DOHH2 (cell line): ENCODE results near the gene SLC35G3.

Experiments used
- H3F3A ChIP-seq: fragments of 200-600 bp; sonication (generic), shearing (Covaris generic); 2 replicates; pipeline ENCODE4 v1.6.0; 2016; ENCODE audit warnings: antibody characterized with exemption, mild to moderate bottlenecking; ENCODE audit not compliant: control insufficient read depth, insufficient read depth
- H3K27ac ChIP-seq: fragments of 200-600 bp; sonication (generic); 2 replicates; pipeline ENCODE4 v1.5.1; 2014; ENCODE audit warnings: low read depth, mild to moderate bottlenecking, low read length, moderate library complexity
- H3K27me3 ChIP-seq: fragments of 200-600 bp; sonication (generic); 2 replicates; pipeline ENCODE4 v1.6.1; 2014; ENCODE audit warnings: mild to moderate bottlenecking, low read length, mixed read lengths; ENCODE audit not compliant: control insufficient read depth
- H3K36me3 ChIP-seq: fragments of 200-600 bp; sonication (generic); 2 replicates; pipeline ENCODE4 v1.6.1; 2014; ENCODE audit warnings: mild to moderate bottlenecking, low read length, moderate library complexity, mixed read lengths; ENCODE audit not compliant: control insufficient read depth
- H3K4me1 ChIP-seq: fragments of 200-600 bp; sonication (generic); 2 replicates; pipeline ENCODE4 v1.6.1; 2014; ENCODE audit warnings: mild to moderate bottlenecking, low read length, mixed read lengths; ENCODE audit not compliant: control insufficient read depth
- H3K4me2 ChIP-seq: fragments of 200-600 bp; sonication (generic); 2 replicates; pipeline ENCODE4 v1.6.0; 2014; ENCODE audit warnings: mild to moderate bottlenecking, low read length, moderate library complexity
- H3K4me3 ChIP-seq: fragments of 200-600 bp; sonication (generic); 2 replicates; pipeline ENCODE4 v1.5.1; 2014; ENCODE audit warnings: mild to moderate bottlenecking, low read length, mixed read lengths
- H3K79me2 ChIP-seq: fragments of 200-600 bp; sonication (generic); 2 replicates; pipeline ENCODE4 v1.6.1; 2014; ENCODE audit warnings: mild to moderate bottlenecking, low read length, mixed read lengths; ENCODE audit not compliant: control insufficient read depth
- H3K9me2 ChIP-seq: fragments of 200-600 bp; sonication (generic); replicated peaks from 2 replicates; pipeline ENCODE4 v1.6.1; 2014; ENCODE audit warnings: mild to moderate bottlenecking, low read length, mixed read lengths; ENCODE audit not compliant: control insufficient read depth
- H3K9me3 ChIP-seq: fragments of 200-600 bp; sonication (generic); 2 replicates; pipeline ENCODE4 v1.6.1; 2014; ENCODE audit warnings: antibody characterized with exemption, low read length, mixed read lengths; ENCODE audit not compliant: control insufficient read depth, insufficient read depth
- H4K20me1 ChIP-seq: fragments of 200-600 bp; sonication (generic); 2 replicates; pipeline ENCODE4 v1.6.0; 2014; ENCODE audit warnings: low read depth, mild to moderate bottlenecking, antibody characterized with exemption, low read length, moderate library complexity; ENCODE audit not compliant: control insufficient read depth, insufficient read depth
- EZH2phosphoT487 ChIP-seq: fragments of 200-600 bp; sonication (generic); IDR thresholded peaks from 2 replicates; pipeline ENCODE4 v1.6.1; 2017; ENCODE audit warnings: borderline replicate concordance, mild to moderate bottlenecking, antibody characterized with exemption, low read length, moderate library complexity, mixed read lengths
- TF ChIP-seq, protein P1 (sequence below): fragments of 200-600 bp; sonication (generic); IDR thresholded peaks from one replicate; pipeline ENCODE4 v1.5.1; 2014; ENCODE audit warnings: antibody characterized with exemption, mild to moderate bottlenecking, low read depth, low read length; ENCODE audit not compliant: poor library complexity, severe bottlenecking

Gene SLC35G3

DNA sequence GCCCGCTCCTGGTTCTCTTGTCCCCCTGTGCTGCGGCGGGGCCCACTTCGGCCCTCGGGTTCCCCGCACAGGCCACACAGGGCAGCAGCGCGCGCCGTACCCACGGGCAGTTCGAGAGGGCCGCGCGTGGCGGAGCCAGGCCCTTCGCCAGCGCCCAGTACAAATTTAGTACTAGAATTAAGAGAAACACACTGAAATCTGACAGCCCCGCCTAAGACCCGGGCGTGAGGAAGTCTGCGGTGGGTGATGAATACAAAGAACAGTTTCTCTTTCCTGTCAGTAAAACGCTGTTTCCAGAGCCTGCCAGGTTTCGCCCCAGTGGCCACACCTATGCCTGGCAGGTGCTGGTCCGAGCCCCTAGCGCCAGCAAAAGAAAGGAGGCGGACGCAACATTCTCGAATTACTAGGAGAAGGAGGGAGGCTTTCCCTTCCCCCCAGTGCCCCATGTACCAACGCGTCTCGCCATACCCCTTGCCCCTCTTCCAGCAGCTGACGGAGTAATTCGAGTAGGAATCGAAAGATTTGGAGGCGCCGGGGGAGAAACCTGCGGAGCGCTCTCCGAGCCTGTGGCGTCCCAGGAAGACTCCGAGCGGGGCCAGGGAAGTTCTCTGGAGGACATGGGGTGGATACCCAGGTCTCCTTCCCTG lies 48.1 kb upstream of the SLC35G3 start:
- no peaks in the 10 kb centered on the region for H3K9me3 ChIP-seq
- no peaks in the 10 kb centered on the region for H3K79me2 ChIP-seq
- H3K27me3 ChIP-seq = peaks cover 11% of the 10 kb centered on the region
- H3K4me1 ChIP-seq = peaks cover 24% of the 10 kb centered on the region
- H3K4me2 ChIP-seq = peak overlapping the region; percentile 88
- no peaks in the 10 kb centered on the region for H3K9me2 ChIP-seq
- no peak overlapping the region for H3K27ac ChIP-seq
- H3K4me3 ChIP-seq = peak overlapping the region; percentile 86
- no peaks in the 10 kb centered on the region for H4K20me1 ChIP-seq
- no peaks in the 10 kb centered on the region for H3K36me3 ChIP-seq
- H3F3A ChIP-seq = no peaks in the 10 kb centered on the region
- no peak for TF ChIP-seq EZH2phosphoT487
- TF ChIP-seq, protein P1, sequence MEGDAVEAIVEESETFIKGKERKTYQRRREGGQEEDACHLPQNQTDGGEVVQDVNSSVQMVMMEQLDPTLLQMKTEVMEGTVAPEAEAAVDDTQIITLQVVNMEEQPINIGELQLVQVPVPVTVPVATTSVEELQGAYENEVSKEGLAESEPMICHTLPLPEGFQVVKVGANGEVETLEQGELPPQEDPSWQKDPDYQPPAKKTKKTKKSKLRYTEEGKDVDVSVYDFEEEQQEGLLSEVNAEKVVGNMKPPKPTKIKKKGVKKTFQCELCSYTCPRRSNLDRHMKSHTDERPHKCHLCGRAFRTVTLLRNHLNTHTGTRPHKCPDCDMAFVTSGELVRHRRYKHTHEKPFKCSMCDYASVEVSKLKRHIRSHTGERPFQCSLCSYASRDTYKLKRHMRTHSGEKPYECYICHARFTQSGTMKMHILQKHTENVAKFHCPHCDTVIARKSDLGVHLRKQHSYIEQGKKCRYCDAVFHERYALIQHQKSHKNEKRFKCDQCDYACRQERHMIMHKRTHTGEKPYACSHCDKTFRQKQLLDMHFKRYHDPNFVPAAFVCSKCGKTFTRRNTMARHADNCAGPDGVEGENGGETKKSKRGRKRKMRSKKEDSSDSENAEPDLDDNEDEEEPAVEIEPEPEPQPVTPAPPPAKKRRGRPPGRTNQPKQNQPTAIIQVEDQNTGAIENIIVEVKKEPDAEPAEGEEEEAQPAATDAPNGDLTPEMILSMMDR = peak; percentile 31

DNA sequence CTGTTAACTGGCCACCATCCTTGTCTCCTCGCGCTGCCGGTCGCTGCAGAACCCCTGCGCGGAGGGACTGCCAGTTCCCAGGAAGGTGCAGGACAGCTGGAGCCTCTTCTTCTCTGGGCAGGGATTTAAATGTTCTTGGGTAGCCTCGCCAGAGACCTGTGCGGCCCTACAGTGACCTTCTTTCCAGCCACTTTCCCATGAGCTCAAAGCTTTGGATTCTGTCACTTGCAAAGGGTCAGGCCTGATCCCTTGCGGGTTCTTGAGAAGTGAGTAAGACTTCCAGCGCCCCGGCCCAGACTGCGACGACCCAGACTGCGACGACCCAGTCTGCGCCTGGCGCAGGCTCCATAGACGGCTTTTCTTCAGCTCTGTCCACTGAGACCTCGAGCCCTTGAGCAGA lies 47.3 kb upstream of the SLC35G3 start:
- no peaks in the 10 kb centered on the region for H3K9me2 ChIP-seq
- no peaks in the 10 kb centered on the region for H3K79me2 ChIP-seq
- H3F3A ChIP-seq = no peaks in the 10 kb centered on the region
- no peak overlapping the region for H3K27ac ChIP-seq
- peaks cover 11% of the 10 kb centered on the region for H3K27me3 ChIP-seq
- H3K9me3 ChIP-seq = no peaks in the 10 kb centered on the region
- H3K4me1 ChIP-seq = peaks cover 24% of the 10 kb centered on the region
- no peak for TF ChIP-seq EZH2phosphoT487
- TF ChIP-seq, protein P1 = no peak
- H3K36me3 ChIP-seq = no peaks in the 10 kb centered on the region
- no peaks in the 10 kb centered on the region for H4K20me1 ChIP-seq
- H3K4me2 ChIP-seq = peak overlapping the region; percentile 88
- peak overlapping the region; percentile 86 for H3K4me3 ChIP-seq

DNA sequence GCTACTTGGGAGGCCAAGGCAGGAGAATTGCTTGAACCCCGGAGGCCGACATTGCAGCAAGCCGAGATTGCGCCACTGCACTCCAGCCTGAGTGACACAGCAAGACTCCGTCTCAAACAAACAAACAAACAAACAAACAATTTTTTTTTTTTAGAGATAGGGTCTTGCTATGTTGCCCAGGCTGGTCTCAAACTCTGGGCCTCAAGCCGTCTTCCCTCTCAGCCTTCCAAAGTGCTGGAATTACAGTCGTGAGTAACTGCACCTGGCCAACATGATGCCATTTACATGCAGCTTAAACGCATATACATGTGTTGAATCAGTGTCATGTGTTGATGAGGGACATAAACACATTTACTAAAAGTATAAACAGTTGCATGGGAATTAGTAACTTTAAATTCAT lies 46.7 kb upstream of the SLC35G3 start:
- no peak overlapping the region for H3K4me2 ChIP-seq
- no peaks in the 10 kb centered on the region for H3K36me3 ChIP-seq
- no peak overlapping the region for H3K4me3 ChIP-seq
- no peaks in the 10 kb centered on the region for H3K79me2 ChIP-seq
- H3K27me3 ChIP-seq = peaks cover 11% of the 10 kb centered on the region
- H3K4me1 ChIP-seq = peaks cover 24% of the 10 kb centered on the region
- TF ChIP-seq, protein P1 = no peak
- TF ChIP-seq EZH2phosphoT487 = no peak
- no peaks in the 10 kb centered on the region for H3F3A ChIP-seq
- H3K27ac ChIP-seq = no peak overlapping the region
- no peaks in the 10 kb centered on the region for H4K20me1 ChIP-seq
- no peaks in the 10 kb centered on the region for H3K9me3 ChIP-seq
- no peaks in the 10 kb centered on the region for H3K9me2 ChIP-seq
